NCI-H748 (cell line): ENCODE data around the gene STAB2.

Experiments used
- DNase-seq: peaks from one replicate; lab custom pipeline; 2025; ENCODE audit not compliant: unreplicated experiment; lab: John Stamatoyannopoulos, UW

The STAB2 gene

DNA sequence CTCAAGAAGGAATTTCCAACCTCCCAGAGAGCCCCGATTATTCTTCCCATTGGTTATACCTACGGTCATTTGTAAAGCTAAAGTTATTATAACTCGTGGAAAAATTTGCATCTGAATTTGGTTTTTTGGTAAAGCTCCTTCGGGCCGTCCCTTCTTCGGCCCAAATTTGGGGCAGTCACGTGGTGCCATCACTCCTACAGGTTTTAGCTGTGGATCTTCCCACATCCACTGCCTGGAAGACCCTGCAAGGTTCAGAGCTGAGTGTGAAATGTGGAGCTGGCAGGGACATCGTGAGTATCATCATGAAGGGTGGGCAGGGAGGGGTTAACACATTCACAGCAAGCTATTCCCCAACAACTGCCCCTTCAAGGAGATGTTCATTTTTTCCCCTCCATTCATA lies 148.2 kb downstream of the STAB2 start:
- DNase-seq: no peak

DNA sequence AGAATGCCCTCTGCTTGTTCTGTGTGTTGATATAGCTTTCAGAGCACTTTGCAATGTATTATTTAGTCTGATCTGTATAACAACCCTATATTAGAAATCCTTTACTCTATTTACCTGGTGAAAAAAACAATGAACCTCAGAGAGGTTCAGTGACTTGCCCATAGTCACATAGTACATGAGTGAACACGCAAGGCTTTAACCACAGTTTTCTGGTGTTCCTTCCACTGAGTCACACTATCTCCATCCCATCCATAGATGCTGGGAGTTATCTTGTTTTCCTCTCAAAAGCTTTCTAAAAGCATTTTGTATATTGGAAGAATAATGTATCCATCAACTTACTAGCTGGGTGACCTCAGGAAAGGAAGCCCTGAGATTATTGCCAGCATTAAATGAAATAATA lies 149.5 kb downstream of the STAB2 start:
- no peak for DNase-seq

GRCh38 chr12:103737881-103738280 lies 150.8 kb downstream of the STAB2 start:
- no peak for DNase-seq

- peak; percentile 95 for DNase-seq
Observed at GRCh38 chr12:103742349-103742932, 155.4 kb downstream of the STAB2 start.

DNA sequence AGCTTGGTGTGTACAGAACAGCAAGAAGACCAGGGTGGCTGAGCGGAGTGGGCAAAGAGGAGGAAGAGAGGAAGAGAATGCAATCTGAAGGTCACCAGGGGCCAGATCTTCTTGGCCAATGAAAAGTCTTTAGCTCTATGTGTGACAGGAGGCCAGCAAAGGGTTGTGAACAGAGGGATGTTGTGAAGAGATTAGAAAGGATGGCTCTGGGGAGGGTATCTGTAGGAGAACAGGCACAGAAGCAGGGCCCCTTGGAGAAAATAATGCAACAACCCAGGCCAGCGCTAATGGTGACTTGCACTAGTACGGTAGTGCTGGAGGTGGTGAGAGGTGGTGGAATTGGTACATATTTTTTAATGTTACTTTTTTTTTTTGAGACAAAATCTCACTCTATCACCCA lies 156.7 kb downstream of the STAB2 start:
- DNase-seq: no peak

- peak; percentile 9 for DNase-seq
Observed at GRCh38 chr12:103745962-103746361, 158.9 kb downstream of the STAB2 start.

- DNase-seq: no peak
Observed at GRCh38 chr12:103748002-103748401, 160.9 kb downstream of the STAB2 start.

DNA sequence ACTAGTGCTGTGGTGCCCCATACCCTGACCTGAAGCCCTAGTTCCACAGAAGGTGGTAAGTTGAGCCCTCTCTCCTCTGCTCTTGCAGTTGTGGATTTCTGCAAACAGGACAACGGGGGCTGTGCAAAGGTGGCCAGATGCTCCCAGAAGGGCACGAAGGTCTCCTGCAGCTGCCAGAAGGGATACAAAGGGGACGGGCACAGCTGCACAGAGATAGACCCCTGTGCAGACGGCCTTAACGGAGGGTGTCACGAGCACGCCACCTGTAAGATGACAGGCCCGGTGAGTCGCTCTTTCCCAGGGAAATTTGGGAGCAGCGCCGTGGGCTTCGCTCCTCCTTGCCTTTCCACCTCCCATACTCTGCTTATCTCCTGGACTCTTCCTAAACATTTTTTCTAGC lies 161.8 kb downstream of the STAB2 start:
- DNase-seq: no peak

DNA sequence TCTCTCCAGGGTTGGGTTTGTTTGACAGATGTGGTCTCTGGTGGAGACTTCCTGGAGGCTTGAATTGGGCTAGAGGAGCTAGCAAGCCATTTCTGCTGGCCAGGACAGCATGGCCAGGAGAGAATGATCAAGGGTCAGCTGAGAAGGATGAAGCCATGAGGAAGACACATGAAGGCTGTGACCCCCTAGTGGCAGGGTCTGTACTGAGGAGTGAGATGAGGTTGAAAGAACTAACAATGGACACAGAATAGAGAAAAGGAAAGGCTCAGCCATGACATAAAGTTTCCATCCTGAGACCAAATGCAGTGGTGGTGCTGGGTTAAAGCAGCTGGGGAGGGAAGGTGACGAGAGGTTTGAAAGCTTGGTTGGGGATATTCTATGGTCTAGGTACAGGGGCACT lies 164.1 kb downstream of the STAB2 start:
- peak; percentile 9 for DNase-seq

DNA sequence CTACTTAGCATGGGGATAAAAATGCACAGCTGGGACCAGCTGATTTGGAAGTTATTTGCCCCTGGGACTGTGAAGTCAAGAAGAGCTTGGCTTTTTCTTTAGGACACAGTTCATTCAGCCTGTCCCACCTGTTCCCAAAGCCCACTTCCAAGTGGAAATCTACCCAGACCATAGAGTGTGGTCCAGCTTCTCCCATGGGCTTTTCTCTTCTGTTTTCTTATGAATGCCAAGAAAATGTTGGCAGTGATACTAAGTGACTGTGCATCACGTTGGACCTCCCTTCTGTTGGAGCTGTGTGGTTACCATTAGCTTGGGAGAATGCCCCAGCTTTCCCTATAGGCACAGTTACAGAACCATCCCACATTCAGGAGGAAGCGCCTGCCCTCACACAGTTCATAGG lies 164.5 kb downstream of the STAB2 start:
- no peak for DNase-seq

- DNase-seq: no peak
Observed at GRCh38 chr12:103755425-103755824, 168.4 kb downstream of the STAB2 start.

DNA sequence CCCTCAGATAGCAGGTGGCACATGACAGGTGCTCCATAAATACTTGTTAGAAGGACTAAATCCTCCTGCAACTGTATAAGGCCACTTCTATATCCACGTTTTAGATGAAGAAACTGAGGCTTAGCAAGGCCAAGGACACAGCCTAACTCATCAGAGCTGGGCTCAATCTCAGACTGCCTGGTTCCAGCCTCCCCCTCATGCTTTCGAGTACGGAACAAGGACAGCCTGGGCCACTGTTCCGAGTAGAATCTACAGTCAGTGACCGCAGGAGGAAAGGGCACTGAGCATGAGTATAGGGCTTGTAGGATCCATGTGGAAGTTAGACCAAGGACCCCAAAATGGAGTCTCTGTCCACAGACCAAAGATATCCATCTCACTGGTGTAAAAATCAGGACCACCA lies 169.4 kb downstream of the STAB2 start:
- no peak for DNase-seq

GRCh38 chr12:103757248-103757647 lies 170.2 kb downstream of the STAB2 start:
- DNase-seq: no peak

GRCh38 chr12:103758310-103759089 lies 171.4 kb downstream of the STAB2 start:
- no peak for DNase-seq

DNA sequence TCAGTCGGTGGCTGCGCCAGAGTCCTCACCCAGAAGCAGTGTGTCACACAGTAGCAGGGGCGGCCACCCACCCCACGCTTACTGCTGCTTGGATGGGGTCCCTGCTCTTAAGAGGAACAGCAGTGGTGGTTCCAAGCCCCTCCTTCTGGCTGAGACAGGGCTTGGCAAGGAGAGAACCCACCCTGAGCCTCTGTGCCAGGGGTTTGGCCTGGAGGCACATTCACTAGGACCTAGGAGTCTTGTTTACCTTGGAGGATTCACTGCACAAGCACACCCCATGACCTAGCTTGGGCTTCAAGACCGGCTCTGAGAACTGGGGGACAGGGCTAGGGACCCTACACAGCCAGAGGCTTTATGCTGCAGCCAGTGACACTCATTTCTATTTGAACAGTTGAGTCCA lies 175.4 kb downstream of the STAB2 start:
- no peak for DNase-seq

- DNase-seq: no peak
Observed at GRCh38 chr12:103765322-103765721, 178.2 kb downstream of the STAB2 start.

DNA sequence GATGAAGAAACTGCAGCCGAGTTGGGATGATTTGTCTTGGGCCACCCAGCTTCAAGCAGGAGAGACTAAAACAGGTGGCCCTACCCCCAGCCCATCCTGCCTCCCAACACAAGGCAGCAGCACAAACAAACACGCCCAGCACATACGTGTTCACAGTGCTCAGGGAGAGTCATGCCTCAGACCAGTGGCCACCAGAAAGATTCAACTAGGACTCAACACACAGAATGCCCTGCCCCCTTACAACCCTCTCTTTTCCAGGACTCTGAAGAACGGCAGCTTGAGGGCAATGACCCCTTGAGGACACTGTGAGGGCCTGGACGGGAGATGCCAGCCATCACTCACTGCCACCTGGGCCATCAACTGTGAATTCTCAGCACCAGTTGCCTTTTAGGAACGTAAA lies 179.0 kb downstream of the STAB2 start:
- no peak for DNase-seq

GRCh38 chr12:103768467-103769123 lies 181.5 kb downstream of the STAB2 start:
- DNase-seq: no peak

DNA sequence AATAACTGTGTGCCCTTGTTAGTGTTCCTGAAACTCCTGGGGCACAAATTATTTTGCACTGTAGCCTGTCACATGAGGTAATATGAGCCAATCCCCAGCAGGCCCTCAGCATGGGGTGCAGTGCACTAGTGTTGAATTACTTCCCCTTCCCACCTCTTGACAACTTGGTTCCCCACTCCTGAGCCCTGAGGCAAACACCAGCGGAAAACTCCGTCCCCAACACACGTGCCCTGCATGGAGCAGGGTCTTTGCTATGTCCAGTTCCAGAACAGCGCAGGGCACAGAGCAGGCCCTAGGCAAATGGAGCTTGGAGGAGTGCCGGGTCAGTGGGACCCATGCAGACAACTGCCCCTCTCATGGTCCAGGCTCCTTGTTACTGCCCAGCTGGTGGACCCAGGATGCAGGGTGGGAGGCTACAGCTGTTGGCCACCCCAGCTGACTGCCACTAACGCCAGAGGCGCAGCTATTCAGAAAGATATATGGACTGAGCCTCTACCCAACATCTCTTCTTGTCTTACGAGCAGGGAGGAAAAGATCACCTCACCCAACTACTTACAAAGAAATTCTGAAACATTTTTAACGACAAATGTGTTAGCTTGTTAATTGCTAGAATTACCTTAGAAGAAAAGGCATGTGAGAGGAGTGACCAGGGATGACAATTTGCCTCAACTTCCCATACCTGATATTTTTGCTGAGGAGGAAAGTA lies 182.3 kb downstream of the STAB2 start:
- no peak for DNase-seq

DNA sequence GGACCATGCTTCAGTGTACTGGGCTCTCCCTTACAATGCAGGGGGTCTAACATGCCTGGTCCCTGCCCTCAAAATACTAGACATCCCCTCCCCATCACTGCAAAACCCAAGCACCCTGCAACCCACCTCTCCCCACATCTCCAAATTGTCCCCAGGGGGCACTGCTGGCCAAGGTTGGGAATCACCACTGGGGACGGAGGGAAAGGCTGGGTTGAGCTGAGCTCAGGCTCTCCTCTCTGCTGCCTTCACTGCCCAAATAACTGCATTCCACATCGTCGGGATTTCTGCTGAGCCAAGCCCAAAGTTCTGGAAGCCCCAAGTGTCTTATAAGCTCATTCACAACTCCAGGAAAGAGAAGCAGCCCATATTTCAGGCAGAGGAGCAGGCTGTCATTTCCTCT lies 184.4 kb downstream of the STAB2 start:
- peak; percentile 53 for DNase-seq

DNA sequence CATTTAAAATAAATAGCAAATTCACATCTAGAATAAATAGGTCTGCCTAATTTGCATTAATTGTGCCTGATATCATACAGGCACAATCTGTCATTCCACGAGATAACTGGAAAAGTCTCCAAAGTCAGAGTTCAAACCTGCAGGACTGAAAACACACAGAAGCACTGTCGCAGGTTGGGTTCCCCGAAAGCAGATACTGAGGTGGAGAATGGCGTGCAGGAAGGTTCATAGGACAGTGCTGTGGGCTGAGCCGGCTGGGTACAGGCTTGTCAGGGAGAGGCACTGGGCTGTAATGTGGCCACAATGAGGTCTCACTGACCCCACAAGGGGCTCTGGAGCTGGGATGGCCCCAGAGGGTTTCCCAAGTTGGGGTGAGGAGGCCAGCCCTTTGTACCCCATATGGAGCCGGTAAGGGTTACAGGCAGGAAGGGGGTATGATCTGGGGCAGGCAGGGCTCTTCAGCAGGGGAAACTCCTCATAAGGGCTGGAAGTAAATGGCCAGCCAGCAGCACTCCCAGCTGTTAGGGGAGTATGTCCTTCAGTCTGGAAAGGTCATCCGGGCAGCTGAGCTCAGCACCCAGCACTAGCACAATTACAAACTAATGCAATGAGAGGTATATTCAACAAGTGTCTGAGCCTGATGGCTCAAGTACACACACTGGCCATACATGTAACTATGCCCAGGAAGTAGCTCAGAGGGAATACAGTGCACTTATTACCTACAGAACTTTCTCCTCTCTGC lies 185.5 kb downstream of the STAB2 start:
- no peak for DNase-seq
